GM12872 (cell line): ENCODE measurements around the gene FMC1.

Experiments
- CTCF ChIP-seq: IDR thresholded peaks from 3 replicates; pipeline ENCODE4 v1.5.1; 2011; ENCODE audit warnings: low read depth, mild to moderate bottlenecking, low read length, moderate library complexity; ENCODE audit not compliant: insufficient read depth

The FMC1 gene

GRCh38 chr7:139360948-139361307, 19.8 kb downstream of the FMC1 start:
- no peak for TF ChIP-seq CTCF

GRCh38 chr7:139361523-139361922, 20.4 kb downstream of the FMC1 start:
- TF ChIP-seq CTCF = no peak

- no peak for TF ChIP-seq CTCF
These were observed 21.2 kb downstream of the FMC1 start for GRCh38 chr7:139362302-139362701.

GRCh38 chr7:139362981-139363380, 21.8 kb downstream of the FMC1 start:
- no peak for TF ChIP-seq CTCF

- no peak for TF ChIP-seq CTCF
These were observed 24.2 kb downstream of the FMC1 start for GRCh38 chr7:139365336-139365735.

- no peak for TF ChIP-seq CTCF
These were observed 25.3 kb downstream of the FMC1 start for GRCh38 chr7:139366400-139366799.

- no peak for TF ChIP-seq CTCF
These were observed 26.5 kb downstream of the FMC1 start for GRCh38 chr7:139367438-139368155.
